IPS-18c (cell line): Measurements from ENCODE around the gene LGI2.

Source experiments
- H3K4me3 ChIP-seq: 2 replicates; pipeline ENCODE4 v1.7.0; 2013; ENCODE audit warnings: low read depth, mild to moderate bottlenecking, low read length, moderate library complexity; ENCODE audit not compliant: insufficient read depth
- H3K9me3 ChIP-seq: one replicate; pipeline ENCODE4 v1.6.1; 2013; ENCODE audit warnings: mild to moderate bottlenecking, low read length, moderate library complexity; ENCODE audit not compliant: control insufficient read depth, insufficient read depth

Gene LGI2

GRCh38 chr4:24980064-24980690 is 50.6 kb downstream of the LGI2 start:
- no peak overlapping the region for H3K4me3 ChIP-seq
- H3K9me3 ChIP-seq: no peaks in the 10 kb centered on the region

DNA sequence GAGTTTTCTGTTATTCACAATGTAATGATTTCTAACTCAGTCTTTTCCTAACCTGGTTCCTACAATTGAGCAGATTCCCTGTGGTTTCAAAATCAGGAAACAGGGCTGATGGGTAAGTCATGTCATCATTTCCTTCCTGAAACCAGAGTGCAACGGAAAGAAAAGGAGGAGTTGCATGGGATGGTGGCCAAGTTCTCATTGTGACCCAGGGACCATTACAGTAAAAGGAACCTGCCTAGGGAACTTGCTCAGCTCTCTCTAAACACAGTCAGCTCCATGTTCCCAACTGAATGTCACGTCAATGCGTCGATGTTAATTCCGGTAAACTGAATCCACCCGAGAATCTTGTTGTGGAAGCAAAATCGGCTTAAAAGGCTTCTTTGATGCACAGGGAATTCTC is 51.2 kb downstream of the LGI2 start:
- Histone ChIP-seq H3K9me3 (no peaks in the 10 kb centered on the region), H3K4me3 (no peak overlapping the region)

- Histone ChIP-seq H3K4me3 (no peak overlapping the region), H3K9me3 (no peaks in the 10 kb centered on the region)
These were observed 52.3 kb downstream of the LGI2 start for GRCh38 chr4:24978291-24979075.

GRCh38 chr4:24975510-24975909 is 55.2 kb downstream of the LGI2 start:
- H3K4me3 ChIP-seq: no peak overlapping the region
- peaks cover 2% of the 10 kb centered on the region for H3K9me3 ChIP-seq

DNA sequence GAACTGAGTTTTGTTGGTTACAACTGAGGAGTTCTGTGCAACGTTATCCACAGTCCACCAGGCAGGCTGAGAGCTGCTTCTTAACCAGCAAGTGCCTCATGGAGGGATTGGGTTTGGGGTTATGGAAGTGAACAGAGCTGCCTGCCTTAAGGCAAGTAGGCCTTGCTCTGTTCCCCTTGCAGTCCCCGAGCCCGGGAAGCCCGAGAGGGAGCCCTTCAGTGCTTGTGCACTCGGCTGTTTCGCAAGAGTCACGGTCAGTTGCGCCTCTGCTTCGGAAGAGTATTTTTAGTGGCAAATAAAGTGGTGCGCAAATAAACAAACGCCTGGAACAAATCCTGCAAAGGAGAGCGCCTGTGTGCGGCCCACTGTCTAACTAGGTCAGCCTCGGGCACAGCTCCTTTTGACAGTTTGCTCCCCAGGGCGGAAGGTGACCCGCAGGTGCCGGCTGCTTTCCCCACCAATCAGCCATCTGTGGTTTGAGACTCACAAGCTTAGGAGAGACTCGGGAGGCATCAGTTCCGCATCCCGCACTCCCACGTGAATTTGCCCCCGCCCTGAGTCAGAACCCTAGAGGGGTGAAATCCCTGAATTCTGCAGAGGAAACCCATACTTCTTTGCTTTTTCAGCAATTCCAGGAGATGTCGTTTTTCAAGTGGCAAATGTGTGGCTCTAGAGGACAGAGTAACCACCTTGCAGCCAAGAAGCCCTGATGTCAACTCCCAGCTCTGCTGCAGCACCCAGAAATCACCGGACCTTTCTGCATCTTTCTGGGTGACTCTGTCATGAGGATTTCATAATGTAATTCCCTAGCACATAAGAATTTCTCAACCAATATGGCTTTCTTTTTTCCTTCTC is 56.8 kb downstream of the LGI2 start:
- H3K4me3 ChIP-seq: no peak overlapping the region

DNA sequence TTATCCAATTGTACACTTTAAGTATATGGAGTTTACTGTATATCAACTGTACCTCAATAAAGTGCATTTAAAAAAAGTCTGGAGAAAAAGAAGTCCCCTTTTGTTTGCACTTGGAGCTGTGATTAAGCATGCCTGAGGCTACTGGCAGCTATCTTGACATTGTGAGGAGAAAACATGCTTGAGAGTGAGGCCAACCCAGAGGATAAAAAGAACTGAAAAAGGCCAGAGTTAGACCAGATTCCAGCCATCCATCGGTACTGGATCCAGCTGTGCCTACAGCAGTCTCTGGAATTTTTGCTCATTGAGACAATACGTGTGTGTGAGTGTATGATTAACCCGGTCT is 57.4 kb downstream of the LGI2 start:
- H3K4me3 ChIP-seq: no peak overlapping the region
- peaks cover 2% of the 10 kb centered on the region for H3K9me3 ChIP-seq

More for the DNA sequence above, 56.8 kb downstream of the LGI2 start:
- peaks cover 2% of the 10 kb centered on the region for H3K9me3 ChIP-seq

DNA sequence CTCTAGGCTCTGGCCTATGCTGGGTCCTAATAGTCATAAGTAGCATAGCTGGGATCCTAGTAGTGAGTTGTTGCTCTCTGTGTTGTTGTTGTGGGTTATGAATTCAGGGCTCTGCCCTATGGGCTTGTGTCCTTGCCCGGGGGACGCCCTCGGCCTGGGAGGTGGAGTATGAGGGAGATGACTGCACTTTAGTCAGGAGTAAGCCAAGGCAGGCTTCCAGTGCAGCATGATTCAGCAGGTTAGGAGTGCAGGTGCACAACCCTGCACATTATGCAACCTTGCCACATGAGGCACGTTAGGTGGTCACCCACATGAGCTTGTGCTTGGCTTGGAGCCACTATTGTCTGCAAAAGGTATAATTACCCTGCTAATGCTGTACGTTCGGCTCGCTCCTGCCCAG is 59.6 kb downstream of the LGI2 start:
- H3K9me3 ChIP-seq: peaks cover 12% of the 10 kb centered on the region
- H3K4me3 ChIP-seq: no peak overlapping the region

GRCh38 chr4:24970635-24971034 is 60.1 kb downstream of the LGI2 start:
- Histone ChIP-seq H3K4me3 (no peak overlapping the region), H3K9me3 (peaks cover 17% of the 10 kb centered on the region)

DNA sequence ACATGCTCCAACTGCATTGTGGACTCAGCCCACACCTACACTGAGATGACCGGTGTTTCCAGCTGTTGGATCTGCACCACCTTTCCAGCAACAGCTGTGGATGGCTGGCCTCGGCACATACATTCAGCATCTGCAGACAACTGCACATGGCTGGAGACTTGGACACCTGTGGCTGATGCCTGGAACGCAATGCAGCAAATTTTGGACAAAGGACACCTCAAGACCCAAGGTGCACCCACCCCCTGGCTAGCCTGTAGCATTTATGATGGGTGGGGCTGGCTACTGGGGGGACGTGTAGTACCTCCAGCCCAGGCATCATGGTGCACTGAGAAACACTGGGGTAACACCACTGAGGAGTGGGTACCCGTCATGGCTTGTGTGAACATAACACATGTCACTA is 60.6 kb downstream of the LGI2 start:
- H3K4me3 ChIP-seq: no peak overlapping the region

DNA sequence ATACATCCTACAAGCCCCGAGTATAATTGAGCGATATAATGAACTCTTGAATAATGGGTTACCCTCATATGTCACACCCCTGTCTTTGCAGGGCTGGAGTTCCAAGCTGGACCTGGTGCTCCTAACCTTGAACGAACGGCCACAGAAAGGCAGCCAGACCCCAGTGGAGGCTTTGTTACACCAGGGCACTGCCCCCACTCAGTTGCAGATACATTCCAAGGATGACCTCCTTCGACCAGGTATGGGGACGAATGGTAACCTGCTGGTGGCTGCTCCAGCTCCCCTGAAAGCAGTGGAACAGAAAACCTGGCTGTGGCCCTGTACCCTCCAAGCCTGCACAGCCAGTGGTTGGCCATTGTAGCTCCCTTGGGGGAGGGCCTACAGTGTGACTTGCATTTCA is 61.3 kb downstream of the LGI2 start:
- no peak overlapping the region for H3K4me3 ChIP-seq

More for the DNA sequence above, 60.6 kb downstream of the LGI2 start:
- H3K9me3 ChIP-seq: peaks cover 17% of the 10 kb centered on the region

DNA sequence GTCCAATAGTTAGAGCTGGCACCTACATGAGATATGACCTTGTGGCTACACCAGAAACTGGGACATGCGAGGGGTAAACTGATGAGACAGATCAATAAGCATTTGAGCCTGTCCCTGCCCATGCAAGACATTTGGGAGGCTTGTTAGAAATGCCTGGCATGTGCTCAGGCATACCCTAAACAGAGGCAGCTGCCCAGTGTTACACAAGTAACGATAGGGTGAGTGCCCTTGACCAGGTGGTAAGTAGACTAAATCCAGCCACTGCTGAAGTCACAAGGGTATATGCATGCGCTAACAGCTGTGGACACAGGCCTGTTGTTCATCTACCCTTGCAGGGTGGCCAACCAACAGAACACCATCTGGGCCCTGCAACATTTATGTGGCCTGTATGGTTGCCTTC is 61.8 kb downstream of the LGI2 start:
- H3K9me3 ChIP-seq: peaks cover 18% of the 10 kb centered on the region

More for the DNA sequence above, 61.3 kb downstream of the LGI2 start:
- peaks cover 17% of the 10 kb centered on the region for H3K9me3 ChIP-seq

GRCh38 chr4:24968278-24968677 is 62.5 kb downstream of the LGI2 start:
- Histone ChIP-seq H3K4me3 (no peak overlapping the region; the same call in 1 of the 2 replicates), H3K9me3 (peaks cover 19% of the 10 kb centered on the region)

More for the DNA sequence above, 61.8 kb downstream of the LGI2 start:
- no peak overlapping the region for H3K4me3 ChIP-seq

DNA sequence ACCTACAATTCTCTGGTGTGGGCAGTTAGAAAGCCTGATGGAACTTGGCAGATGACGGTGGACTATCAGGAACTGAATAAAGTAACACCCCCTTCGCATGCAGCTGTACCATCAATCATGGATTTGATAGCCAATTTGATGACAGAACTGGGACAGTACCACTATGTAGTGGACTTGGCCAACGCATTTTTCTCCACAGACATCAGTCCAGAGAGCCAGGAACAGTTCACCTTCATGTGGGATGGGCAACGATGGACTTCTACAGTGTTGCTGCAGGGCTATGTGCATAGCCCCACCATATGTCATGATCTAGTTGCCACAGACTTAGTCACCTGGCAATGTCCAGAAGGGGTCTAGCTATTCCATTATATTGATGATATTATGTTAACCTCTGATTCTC is 63.4 kb downstream of the LGI2 start:
- H3K9me3 ChIP-seq: peaks cover 20% of the 10 kb centered on the region
- H3K4me3 ChIP-seq: no peak overlapping the region

- peaks cover 21% of the 10 kb centered on the region for H3K9me3 ChIP-seq
- H3K4me3 ChIP-seq: no peak overlapping the region
These were observed 64.7 kb downstream of the LGI2 start for GRCh38 chr4:24966076-24966475.

GRCh38 chr4:24965627-24966026 is 65.1 kb downstream of the LGI2 start:
- Histone ChIP-seq H3K4me3 (no peak overlapping the region), H3K9me3 (peaks cover 19% of the 10 kb centered on the region)

GRCh38 chr4:24963277-24963676 is 67.5 kb downstream of the LGI2 start:
- Histone ChIP-seq H3K9me3 (peaks cover 19% of the 10 kb centered on the region), H3K4me3 (no peak overlapping the region)

DNA sequence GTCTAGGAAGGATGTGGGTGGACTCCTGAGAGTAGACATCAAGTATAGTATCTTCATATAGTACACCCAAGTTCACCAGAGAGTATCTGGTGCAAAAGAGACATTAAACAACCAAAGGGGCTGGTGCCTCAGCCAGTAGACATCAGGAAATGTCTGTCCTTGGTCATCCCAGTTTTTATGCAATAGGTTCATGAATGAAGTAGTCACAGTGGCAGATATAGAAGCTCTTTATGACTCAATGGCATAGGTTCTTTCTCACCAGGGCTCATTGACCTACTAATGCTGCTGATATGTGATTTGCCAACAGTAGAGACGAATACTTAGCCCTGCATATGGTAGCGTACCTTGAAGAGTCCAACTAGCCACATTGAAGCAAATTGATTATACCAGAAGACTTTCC is 72.9 kb downstream of the LGI2 start:
- no peak overlapping the region for H3K4me3 ChIP-seq

DNA sequence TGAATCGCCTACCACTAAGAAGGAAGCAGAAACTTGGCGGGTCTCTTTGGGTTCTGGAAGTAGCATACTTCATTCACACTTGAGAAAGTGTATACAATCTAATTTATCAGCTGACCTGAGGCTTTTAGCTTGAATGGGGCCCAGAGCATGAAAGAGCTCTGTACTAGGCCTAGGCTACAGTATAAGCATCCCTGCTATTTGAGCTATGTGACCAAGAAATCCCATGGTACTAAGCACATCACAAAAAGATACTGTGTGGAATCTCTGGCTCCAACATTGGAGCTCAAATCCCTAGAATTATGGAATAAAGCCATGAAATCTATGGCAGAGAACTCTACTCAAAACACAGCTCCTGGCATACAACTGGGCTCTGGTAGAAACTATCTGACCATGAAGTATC is 74.0 kb downstream of the LGI2 start:
- Histone ChIP-seq H3K4me3 (no peak overlapping the region), H3K9me3 (peaks cover 2% of the 10 kb centered on the region)

More for the DNA sequence above, 72.9 kb downstream of the LGI2 start:
- peaks cover 4% of the 10 kb centered on the region for H3K9me3 ChIP-seq
